ENCODE measurements around the gene MCF2L2.

The MCF2L2 gene

GRCh38 chr3:183283886-183284285 lies 144.5 kb downstream of the MCF2L2 start:
- no peak for DNase-seq (ENCODE audit: low read depth, low spot score)
- H3K4me3 ChIP-seq (ENCODE audit: low read length): no peak overlapping the region

GRCh38 chr3:183281126-183281797 lies 147.2 kb downstream of the MCF2L2 start:
- no peak overlapping the region for H3K4me3 ChIP-seq (ENCODE audit: low read length)
- no peak for DNase-seq (ENCODE audit: low read depth, low spot score)

GRCh38 chr3:183279371-183279770 lies 149.0 kb downstream of the MCF2L2 start:
- H3K4me3 ChIP-seq (ENCODE audit: low read length): no peak overlapping the region
- DNase-seq (ENCODE audit: low read depth, low spot score): no peak

- H3K4me3 ChIP-seq (ENCODE audit: low read length): no peak overlapping the region
- no peak for DNase-seq (ENCODE audit: low read depth, low spot score)
These were observed 149.8 kb downstream of the MCF2L2 start for GRCh38 chr3:183278479-183279088.

GRCh38 chr3:183277260-183277659 lies 151.2 kb downstream of the MCF2L2 start:
- DNase-seq (ENCODE audit: low read depth, low spot score): no peak
- H3K4me3 ChIP-seq (ENCODE audit: low read length): no peak overlapping the region

- no peak overlapping the region for H3K4me3 ChIP-seq (ENCODE audit: low read length)
- DNase-seq (ENCODE audit: low read depth, low spot score): no peak
These were observed 152.5 kb downstream of the MCF2L2 start for GRCh38 chr3:183275937-183276336.

- no peak overlapping the region for H3K4me3 ChIP-seq (ENCODE audit: low read length)
- peak; percentile 89 for DNase-seq (ENCODE audit: low read depth, low spot score)
These were observed 153.0 kb downstream of the MCF2L2 start for GRCh38 chr3:183275418-183275817.

GRCh38 chr3:183274609-183275008 lies 153.8 kb downstream of the MCF2L2 start:
- DNase-seq (ENCODE audit: low read depth, low spot score): no peak
- H3K4me3 ChIP-seq (ENCODE audit: low read length): no peak overlapping the region

- H3K4me3 ChIP-seq (ENCODE audit: low read length): no peak overlapping the region
- DNase-seq (ENCODE audit: low read depth, low spot score): no peak
These were observed 155.6 kb downstream of the MCF2L2 start for GRCh38 chr3:183272791-183273190.

- DNase-seq (ENCODE audit: low read depth, low spot score): no peak
- no peak overlapping the region for H3K4me3 ChIP-seq (ENCODE audit: low read length)
These were observed 156.3 kb downstream of the MCF2L2 start for GRCh38 chr3:183272142-183272541.

- DNase-seq (ENCODE audit: low read depth, low spot score): no peak
- no peak overlapping the region for H3K4me3 ChIP-seq (ENCODE audit: low read length)
These were observed 158.1 kb downstream of the MCF2L2 start for GRCh38 chr3:183270344-183270743.

- no peak overlapping the region for H3K4me3 ChIP-seq (ENCODE audit: low read length)
- no peak for DNase-seq (ENCODE audit: low read depth, low spot score)
These were observed 159.1 kb downstream of the MCF2L2 start for GRCh38 chr3:183269345-183269744.

- no peak for DNase-seq (ENCODE audit: low read depth, low spot score)
- no peak overlapping the region for H3K4me3 ChIP-seq (ENCODE audit: low read length)
These were observed 160.1 kb downstream of the MCF2L2 start for GRCh38 chr3:183268366-183268765.

- H3K4me3 ChIP-seq (ENCODE audit: low read length): no peak overlapping the region
- no peak for DNase-seq (ENCODE audit: low read depth, low spot score)
These were observed 161.3 kb downstream of the MCF2L2 start for GRCh38 chr3:183267140-183267539.

GRCh38 chr3:183266454-183266853 lies 162.0 kb downstream of the MCF2L2 start:
- no peak overlapping the region for H3K4me3 ChIP-seq (ENCODE audit: low read length)
- no peak for DNase-seq (ENCODE audit: low read depth, low spot score)

- no peak overlapping the region for H3K4me3 ChIP-seq (ENCODE audit: low read length)
- no peak for DNase-seq (ENCODE audit: low read depth, low spot score)
These were observed 162.5 kb downstream of the MCF2L2 start for GRCh38 chr3:183265834-183266417.

- H3K4me3 ChIP-seq (ENCODE audit: low read length): no peak overlapping the region
- DNase-seq (ENCODE audit: low read depth, low spot score): no peak
These were observed 163.2 kb downstream of the MCF2L2 start for GRCh38 chr3:183265157-183265642.

- DNase-seq (ENCODE audit: low read depth, low spot score): no peak
- H3K4me3 ChIP-seq (ENCODE audit: low read length): no peak overlapping the region
These were observed 164.2 kb downstream of the MCF2L2 start for GRCh38 chr3:183264268-183264667.

- no peak for DNase-seq (ENCODE audit: low read depth, low spot score)
- H3K4me3 ChIP-seq (ENCODE audit: low read length): no peak overlapping the region
These were observed 165.5 kb downstream of the MCF2L2 start for GRCh38 chr3:183262875-183263378.

- no peak overlapping the region for H3K4me3 ChIP-seq (ENCODE audit: low read length)
- no peak for DNase-seq (ENCODE audit: low read depth, low spot score)
These were observed 167.2 kb downstream of the MCF2L2 start for GRCh38 chr3:183261151-183261724.

Data from Jurkat, Clone E6-1 (cell line).